Measurements from ENCODE around the gene CCDC88C. TPM values are rescaled to one million over a fixed set of nuclear protein-coding genes. Genes with fewer than 3 reads are reported as not detected.

Gene CCDC88C
- total and polyA plus RNA-seq, 4 donors: 16.5 to 66.0 (median 32.1) TPM

- no peak overlapping the region for H3K27ac ChIP-seq (ENCODE audit: low read depth in 1 of 2, low read length in 1 of 2)
- H3K9me3 ChIP-seq (ENCODE audit: control insufficient read depth in 4 of 4, insufficient read depth in 3 of 4, low read length in 3 of 4): no peaks in the 10 kb centered on the region
- no peaks in the 10 kb centered on the region for H3K27me3 ChIP-seq (ENCODE audit: control insufficient read depth in 3 of 3, insufficient read depth in 3 of 3, low read length in 2 of 3)
- DNase-seq: peak in 1 of 3 donors; percentile 44
- H3K4me3 ChIP-seq: no peak overlapping the region
- TF ChIP-seq CTCF (IDR thresholded peaks at IDR 0.05; ENCODE audit: control extremely low read depth, extremely low read depth): no peak
- no peak for ATAC-seq (ENCODE audit: insufficient read depth, low FRiP score)
- peaks cover 0 to 28% (median 14%) of the 10 kb centered on the region in 5 donors for H3K4me1 ChIP-seq (ENCODE audit: control insufficient read depth in 5 of 5, insufficient read depth in 5 of 5, low read length in 5 of 5)
- H3K36me3 ChIP-seq (ENCODE audit: control insufficient read depth in 4 of 4, insufficient read depth in 4 of 4, low read length in 4 of 4): peaks cover 0 to 2% (median 0%) of the 10 kb centered on the region in 4 donors
- 85 to 86% methylated on average over 27 of the region's 27 CpGs for WGBS, 2 donors
- H3K9ac ChIP-seq (ENCODE audit: insufficient read depth in 1 of 2, low read length in 2 of 2): no peak overlapping the region
These were observed 62.5 kb downstream of the CCDC88C start for GRCh38 chr14:91354979-91355685.

- no peak for TF ChIP-seq CTCF (IDR thresholded peaks at IDR 0.05; ENCODE audit: control extremely low read depth, extremely low read depth)
- Histone ChIP-seq H3K9ac (ENCODE audit: insufficient read depth in 1 of 2, low read length in 2 of 2) (no peak overlapping the region), H3K4me1 (ENCODE audit: control insufficient read depth in 5 of 5, insufficient read depth in 5 of 5, low read length in 5 of 5) (peaks cover 0 to 28% (median 13%) of the 10 kb centered on the region in 5 donors), H3K36me3 (ENCODE audit: control insufficient read depth in 4 of 4, insufficient read depth in 4 of 4, low read length in 4 of 4) (peaks cover 0 to 2% (median 0%) of the 10 kb centered on the region in 4 donors), H3K27ac (ENCODE audit: low read depth in 1 of 2, low read length in 1 of 2) (no peak overlapping the region), H3K9me3 (ENCODE audit: control insufficient read depth in 4 of 4, insufficient read depth in 3 of 4, low read length in 3 of 4) (no peaks in the 10 kb centered on the region), H3K4me3 (no peak overlapping the region), H3K27me3 (ENCODE audit: control insufficient read depth in 3 of 3, insufficient read depth in 3 of 3, low read length in 2 of 3) (no peaks in the 10 kb centered on the region)
- DNase-seq (no peak), ATAC-seq (ENCODE audit: insufficient read depth, low FRiP score) (no peak)
- 85 to 88% methylated on average over 14 of the region's 14 CpGs for WGBS, 2 donors
These were observed 63.3 kb downstream of the CCDC88C start for GRCh38 chr14:91354221-91354916.

GRCh38 chr14:91352728-91353692 is 64.6 kb downstream of the CCDC88C start:
- peak in 1 of 3 donors; percentile 43 for DNase-seq
- no peak for ATAC-seq (ENCODE audit: insufficient read depth, low FRiP score)

More at GRCh38 chr14:91352728-91353692, 64.6 kb downstream of the CCDC88C start:
- Histone ChIP-seq H3K4me1 (ENCODE audit: control insufficient read depth in 5 of 5, insufficient read depth in 5 of 5, low read length in 5 of 5) (peaks cover 0 to 28% (median 13%) of the 10 kb centered on the region in 5 donors), H3K9me3 (ENCODE audit: control insufficient read depth in 4 of 4, insufficient read depth in 3 of 4, low read length in 3 of 4) (no peaks in the 10 kb centered on the region), H3K27me3 (ENCODE audit: control insufficient read depth in 3 of 3, insufficient read depth in 3 of 3, low read length in 2 of 3) (no peaks in the 10 kb centered on the region), H3K9ac (ENCODE audit: insufficient read depth in 1 of 2, low read length in 2 of 2) (no peak overlapping the region), H3K4me3 (no peak overlapping the region), H3K27ac (ENCODE audit: low read depth in 1 of 2, low read length in 1 of 2) (peak overlapping the region in 1 of 2 donors; percentile 17), H3K36me3 (ENCODE audit: control insufficient read depth in 4 of 4, insufficient read depth in 4 of 4, low read length in 4 of 4) (peaks cover 0 to 2% (median 0%) of the 10 kb centered on the region in 4 donors)
- TF ChIP-seq CTCF (IDR thresholded peaks at IDR 0.05; ENCODE audit: control extremely low read depth, extremely low read depth): no peak
- 78 to 86% methylated on average over 17 of the region's 17 CpGs for WGBS, 2 donors

Data from lung (tissue), 12 donors.